ENCODE data around the gene SORBS1.

The SORBS1 gene

GRCh38 chr10:95502377-95502776 is 58.8 kb downstream of the SORBS1 start:
- Mint-ChIP-seq H3K4me3 (no peak overlapping the region), H3K4me1 (no peaks in the 10 kb centered on the region), H3K9me3 (no peaks in the 10 kb centered on the region), H3K27me3 (peaks cover 21% of the 10 kb centered on the region), H3K36me3 (no peaks in the 10 kb centered on the region), H3K27ac (no peak overlapping the region)
- no peak for ATAC-seq

- H3K36me3 Mint-ChIP-seq: no peaks in the 10 kb centered on the region
- H3K4me1 Mint-ChIP-seq: no peaks in the 10 kb centered on the region
- peaks cover 30% of the 10 kb centered on the region for H3K27me3 Mint-ChIP-seq
- no peak overlapping the region for H3K27ac Mint-ChIP-seq
- H3K9me3 Mint-ChIP-seq: no peaks in the 10 kb centered on the region
- no peak overlapping the region for H3K4me3 Mint-ChIP-seq
- ATAC-seq: no peak
Measured at GRCh38 chr10:95501203-95502094, 59.7 kb downstream of the SORBS1 start.

GRCh38 chr10:95500649-95501048 is 60.5 kb downstream of the SORBS1 start:
- Mint-ChIP-seq H3K4me1 (no peaks in the 10 kb centered on the region), H3K9me3 (no peaks in the 10 kb centered on the region), H3K4me3 (no peak overlapping the region), H3K27me3 (peaks cover 32% of the 10 kb centered on the region), H3K27ac (no peak overlapping the region), H3K36me3 (no peaks in the 10 kb centered on the region)
- ATAC-seq: no peak

- H3K27me3 Mint-ChIP-seq: peaks cover 32% of the 10 kb centered on the region
Measured at GRCh38 chr10:95500097-95500496, 61.1 kb downstream of the SORBS1 start.

GRCh38 chr10:95499482-95499989 is 61.6 kb downstream of the SORBS1 start:
- Mint-ChIP-seq H3K4me1 (no peaks in the 10 kb centered on the region), H3K27me3 (peaks cover 32% of the 10 kb centered on the region), H3K4me3 (no peak overlapping the region), H3K36me3 (no peaks in the 10 kb centered on the region), H3K27ac (no peak overlapping the region), H3K9me3 (no peaks in the 10 kb centered on the region)
- ATAC-seq: no peak

More at GRCh38 chr10:95500097-95500496, 61.1 kb downstream of the SORBS1 start:
- no peak for ATAC-seq
- Mint-ChIP-seq H3K4me3 (no peak overlapping the region), H3K9me3 (no peaks in the 10 kb centered on the region), H3K27ac (no peak overlapping the region), H3K4me1 (no peaks in the 10 kb centered on the region), H3K36me3 (no peaks in the 10 kb centered on the region)

- ATAC-seq: no peak
- peaks cover 19% of the 10 kb centered on the region for H3K27me3 Mint-ChIP-seq
- H3K4me1 Mint-ChIP-seq: no peaks in the 10 kb centered on the region
- H3K27ac Mint-ChIP-seq: no peak overlapping the region
- no peaks in the 10 kb centered on the region for H3K9me3 Mint-ChIP-seq
- no peaks in the 10 kb centered on the region for H3K36me3 Mint-ChIP-seq
- H3K4me3 Mint-ChIP-seq: no peak overlapping the region
Measured at GRCh38 chr10:95496951-95497350, 64.2 kb downstream of the SORBS1 start.

GRCh38 chr10:95496246-95496911 is 64.8 kb downstream of the SORBS1 start:
- Mint-ChIP-seq H3K27ac (no peak overlapping the region), H3K4me1 (no peaks in the 10 kb centered on the region), H3K27me3 (peaks cover 19% of the 10 kb centered on the region), H3K9me3 (no peaks in the 10 kb centered on the region), H3K4me3 (no peak overlapping the region), H3K36me3 (no peaks in the 10 kb centered on the region)
- ATAC-seq: no peak

GRCh38 chr10:95493862-95494261 is 67.3 kb downstream of the SORBS1 start:
- no peaks in the 10 kb centered on the region for H3K9me3 Mint-ChIP-seq
- peaks cover 19% of the 10 kb centered on the region for H3K27me3 Mint-ChIP-seq
- no peak overlapping the region for H3K27ac Mint-ChIP-seq
- H3K4me1 Mint-ChIP-seq: no peaks in the 10 kb centered on the region
- ATAC-seq: no peak
- H3K4me3 Mint-ChIP-seq: no peak overlapping the region
- no peaks in the 10 kb centered on the region for H3K36me3 Mint-ChIP-seq

GRCh38 chr10:95487994-95488393 is 73.2 kb downstream of the SORBS1 start:
- Mint-ChIP-seq H3K27me3 (no peaks in the 10 kb centered on the region), H3K27ac (no peak overlapping the region), H3K4me3 (no peak overlapping the region), H3K4me1 (no peaks in the 10 kb centered on the region), H3K36me3 (no peaks in the 10 kb centered on the region), H3K9me3 (no peaks in the 10 kb centered on the region)
- no peak for ATAC-seq

- H3K4me3 Mint-ChIP-seq: no peak overlapping the region
- no peaks in the 10 kb centered on the region for H3K4me1 Mint-ChIP-seq
- H3K27me3 Mint-ChIP-seq: no peaks in the 10 kb centered on the region
- H3K36me3 Mint-ChIP-seq: no peaks in the 10 kb centered on the region
- no peak overlapping the region for H3K27ac Mint-ChIP-seq
- no peaks in the 10 kb centered on the region for H3K9me3 Mint-ChIP-seq
- ATAC-seq: no peak
Measured at GRCh38 chr10:95485056-95485844, 75.9 kb downstream of the SORBS1 start.

- ATAC-seq: no peak
- Mint-ChIP-seq H3K27ac (no peak overlapping the region), H3K36me3 (no peaks in the 10 kb centered on the region), H3K27me3 (no peaks in the 10 kb centered on the region), H3K9me3 (no peaks in the 10 kb centered on the region), H3K4me3 (no peak overlapping the region), H3K4me1 (no peaks in the 10 kb centered on the region)
Measured at GRCh38 chr10:95482501-95483233, 78.5 kb downstream of the SORBS1 start.

GRCh38 chr10:95480901-95481491 is 80.2 kb downstream of the SORBS1 start:
- ATAC-seq: no peak
- Mint-ChIP-seq H3K9me3 (no peaks in the 10 kb centered on the region), H3K27me3 (no peaks in the 10 kb centered on the region), H3K4me1 (no peaks in the 10 kb centered on the region), H3K27ac (no peak overlapping the region), H3K4me3 (no peak overlapping the region), H3K36me3 (no peaks in the 10 kb centered on the region)

GRCh38 chr10:95480102-95480900 is 80.9 kb downstream of the SORBS1 start:
- no peaks in the 10 kb centered on the region for H3K27me3 Mint-ChIP-seq
- no peak overlapping the region for H3K4me3 Mint-ChIP-seq
- no peaks in the 10 kb centered on the region for H3K36me3 Mint-ChIP-seq
- ATAC-seq: no peak
- no peak overlapping the region for H3K27ac Mint-ChIP-seq
- H3K4me1 Mint-ChIP-seq: no peaks in the 10 kb centered on the region
- no peaks in the 10 kb centered on the region for H3K9me3 Mint-ChIP-seq

- H3K36me3 Mint-ChIP-seq: no peaks in the 10 kb centered on the region
- H3K9me3 Mint-ChIP-seq: no peaks in the 10 kb centered on the region
- H3K4me3 Mint-ChIP-seq: no peak overlapping the region
Measured at GRCh38 chr10:95478935-95479334, 82.2 kb downstream of the SORBS1 start.

More at GRCh38 chr10:95478935-95479334, 82.2 kb downstream of the SORBS1 start:
- Mint-ChIP-seq H3K27me3 (no peaks in the 10 kb centered on the region), H3K4me1 (no peaks in the 10 kb centered on the region), H3K27ac (no peak overlapping the region)
- ATAC-seq: no peak

Data from stimulated activated memory B cell treated with anti-CD40 and anti-IgM and Interleukin-4, amounts not matched to agents 10 μg/mL and 1 μg/mL and 100 μg/mL, for 72 hours (primary cell).